ENCODE results near the gene KRI1.

KRI1 gene

GRCh38 chr19:10521461-10522171, 44.2 kb downstream of the KRI1 start:
- no peak for TF ChIP-seq GATA2 (IDR thresholded peaks at IDR 0.05; ENCODE audit: low read depth, low read length)
- no peak for TF ChIP-seq GATA3 (IDR thresholded peaks at IDR 0.05; ENCODE audit: low read depth, low read length)

GRCh38 chr19:10520652-10521318, 45.0 kb downstream of the KRI1 start:
- no peak for TF ChIP-seq GATA3 (IDR thresholded peaks at IDR 0.05; ENCODE audit: low read depth, low read length)
- TF ChIP-seq GATA2 (IDR thresholded peaks at IDR 0.05; ENCODE audit: low read depth, low read length) = no peak

GRCh38 chr19:10519421-10519820, 46.4 kb downstream of the KRI1 start:
- TF ChIP-seq GATA2 (IDR thresholded peaks at IDR 0.05; ENCODE audit: low read depth, low read length) = no peak
- TF ChIP-seq GATA3 (IDR thresholded peaks at IDR 0.05; ENCODE audit: low read depth, low read length) = no peak

GRCh38 chr19:10518444-10519361, 47.1 kb downstream of the KRI1 start:
- no peak for TF ChIP-seq GATA2 (IDR thresholded peaks at IDR 0.05; ENCODE audit: low read depth, low read length)
- no peak for TF ChIP-seq GATA3 (IDR thresholded peaks at IDR 0.05; ENCODE audit: low read depth, low read length)

- TF ChIP-seq GATA2 (IDR thresholded peaks at IDR 0.05; ENCODE audit: low read depth, low read length) (no peak), GATA3 (IDR thresholded peaks at IDR 0.05; ENCODE audit: low read depth, low read length) (no peak)
These were observed 47.9 kb downstream of the KRI1 start for GRCh38 chr19:10517760-10518443.

- TF ChIP-seq GATA2 (IDR thresholded peaks at IDR 0.05; ENCODE audit: low read depth, low read length) (no peak), GATA3 (IDR thresholded peaks at IDR 0.05; ENCODE audit: low read depth, low read length) (no peak)
These were observed 48.5 kb downstream of the KRI1 start, which contains the start of gene S1PR5 for GRCh38 chr19:10517361-10517759. Gene S1PR5, minus strand, starts transcription at chr19:10517447. Its CDS starts 2,436 bp downstream, at chr19:10515011.

- TF ChIP-seq GATA2 (IDR thresholded peaks at IDR 0.05; ENCODE audit: low read depth, low read length) (no peak), GATA3 (IDR thresholded peaks at IDR 0.05; ENCODE audit: low read depth, low read length) (no peak)
These were observed 49.0 kb downstream of the KRI1 start for GRCh38 chr19:10516671-10517286.

- TF ChIP-seq GATA2 (IDR thresholded peaks at IDR 0.05; ENCODE audit: low read depth, low read length) = no peak
- TF ChIP-seq GATA3 (IDR thresholded peaks at IDR 0.05; ENCODE audit: low read depth, low read length) = no peak
These were observed 49.8 kb downstream of the KRI1 start for GRCh38 chr19:10516064-10516385.

- TF ChIP-seq GATA2 (IDR thresholded peaks at IDR 0.05; ENCODE audit: low read depth, low read length) (no peak), GATA3 (IDR thresholded peaks at IDR 0.05; ENCODE audit: low read depth, low read length) (no peak)
These were observed 51.3 kb downstream of the KRI1 start for GRCh38 chr19:10514211-10515145.

GRCh38 chr19:10513223-10513622, 52.6 kb downstream of the KRI1 start:
- TF ChIP-seq GATA3 (IDR thresholded peaks at IDR 0.05; ENCODE audit: low read depth, low read length) (no peak), GATA2 (IDR thresholded peaks at IDR 0.05; ENCODE audit: low read depth, low read length) (no peak)

GRCh38 chr19:10510301-10510802, 55.5 kb downstream of the KRI1 start:
- TF ChIP-seq GATA2 (IDR thresholded peaks at IDR 0.05; ENCODE audit: low read depth, low read length) (no peak), GATA3 (IDR thresholded peaks at IDR 0.05; ENCODE audit: low read depth, low read length) (no peak)

GRCh38 chr19:10508707-10509106, 57.1 kb downstream of the KRI1 start:
- no peak for TF ChIP-seq GATA3 (IDR thresholded peaks at IDR 0.05; ENCODE audit: low read depth, low read length)
- no peak for TF ChIP-seq GATA2 (IDR thresholded peaks at IDR 0.05; ENCODE audit: low read depth, low read length)
